IMR-90 (cell line): ENCODE measurements around the gene ATP1A1. TPM values are rescaled to one million over a fixed set of nuclear protein-coding genes. Genes with fewer than 3 reads are reported as not detected.

Experiments used
- ATAC-seq: fragments of 200-7000 bp; cut with Tn5 transposase; 2 replicates; pipeline ENCODE4 v1.9.1; 2020; ENCODE audit warnings: low read depth, mild to moderate bottlenecking, moderate library complexity
- BruUV-seq: library from RNA; stranded (reverse); fragments of 400-500 nt; replicated peaks from 2 replicates; lab custom pipeline; 2021; lab: Mats Ljungman, UMichigan
- CTCF ChIA-PET: fragments of 300-600 bp; formaldehyde crosslinking; extraction: SDS; loops from one replicate; lab custom pipeline; 2021; ENCODE audit warnings: antibody characterized with exemption; lab: Yijun Ruan, JAX
- POLR2A ChIA-PET: fragments of 300-600 bp; sonication (Branson Sonifier 250); formaldehyde crosslinking; loops from one replicate; lab custom pipeline; 2022; ENCODE audit warnings: antibody characterized with exemption; ENCODE audit not compliant: unreplicated experiment; lab: Charles Lee
- DNase-seq: peaks from one replicate; pipeline ENCODE4 v3.0.0; 2013
- H2AFZ ChIP-seq: replicated peaks from 2 replicates; pipeline ENCODE3; 2013; ENCODE audit warnings: low read length, mild to moderate bottlenecking; ENCODE audit not compliant: poor library complexity
- H2AK5ac ChIP-seq: 2 replicates; pipeline ENCODE4 v1.6.1; 2013; ENCODE audit warnings: low read depth, low read length, inconsistent platforms
- H2AK9ac ChIP-seq: replicated peaks from 2 replicates; pipeline ENCODE3; 2013; ENCODE audit warnings: mild to moderate bottlenecking, low read depth, low read length, moderate library complexity; ENCODE audit not compliant: poor library complexity
- H2BK120ac ChIP-seq: 2 replicates; pipeline ENCODE4 v1.6.1; 2013; ENCODE audit warnings: low read depth, low read length, inconsistent platforms
- H2BK15ac ChIP-seq: 3 replicates; pipeline ENCODE4 v1.6.1; 2013; ENCODE audit warnings: low read depth, low read length, inconsistent platforms
- H2BK20ac ChIP-seq: 2 replicates; pipeline ENCODE4 v1.6.1; 2013; ENCODE audit warnings: low read depth, mild to moderate bottlenecking, inconsistent platforms, low read length, moderate library complexity
- H2BK5ac ChIP-seq: 2 replicates; pipeline ENCODE4 v1.6.1; 2013; ENCODE audit warnings: mild to moderate bottlenecking, low read depth, low read length, inconsistent platforms; ENCODE audit not compliant: poor library complexity, severe bottlenecking
- H3K14ac ChIP-seq: replicated peaks from 2 replicates; pipeline ENCODE4 v1.6.1; 2013; ENCODE audit warnings: low read depth, low read length, inconsistent platforms
- H3K18ac ChIP-seq: 2 replicates; pipeline ENCODE4 v1.6.1; 2013; ENCODE audit warnings: low read depth, low read length, control low read depth
- H3K23ac ChIP-seq: 2 replicates; pipeline ENCODE4 v1.6.1; 2013; ENCODE audit warnings: low read depth, low read length, inconsistent platforms
- H3K27ac ChIP-seq: 2 replicates; pipeline ENCODE4 v1.5.1; 2013; ENCODE audit warnings: mild to moderate bottlenecking, control low read depth, low read length; ENCODE audit not compliant: insufficient read depth
- H3K27me3 ChIP-seq: 2 replicates; pipeline ENCODE4 v1.6.1; 2013; ENCODE audit warnings: low read length; ENCODE audit not compliant: control insufficient read depth, insufficient read depth
- H3K36me3 ChIP-seq: 2 replicates; pipeline ENCODE4 v1.6.1; 2013; ENCODE audit warnings: low read length, mixed read lengths; ENCODE audit not compliant: control insufficient read depth, insufficient read depth
- H3K4ac ChIP-seq: 2 replicates; pipeline ENCODE4 v1.6.1; 2013; ENCODE audit warnings: low read depth, low read length, inconsistent platforms
- H3K4me1 ChIP-seq: 2 replicates; pipeline ENCODE4 v1.6.1; 2013; ENCODE audit warnings: low read length, mixed read lengths; ENCODE audit not compliant: control insufficient read depth, insufficient read depth
- H3K4me2 ChIP-seq: 2 replicates; pipeline ENCODE4 v1.6.1; 2013; ENCODE audit warnings: low read depth, mild to moderate bottlenecking, control low read depth, low read length, moderate library complexity
- H3K4me3 ChIP-seq: 2 replicates; pipeline ENCODE4 v1.5.1; 2013; ENCODE audit warnings: low read depth, mild to moderate bottlenecking, control low read depth, low read length, moderate library complexity; ENCODE audit not compliant: insufficient read depth
- H3K56ac ChIP-seq: 2 replicates; pipeline ENCODE4 v1.6.1; 2013; ENCODE audit warnings: low read length, inconsistent platforms; ENCODE audit not compliant: insufficient read depth; ENCODE audit errors: extremely low read depth
- H3K79me1 ChIP-seq, 2 experiments: 2 replicates each; pipeline ENCODE4 v1.6.1; 2013; ENCODE audit warnings: low read length in 2 of 2, inconsistent platforms in 1 of 2, low read depth in 1 of 2
- H3K9ac ChIP-seq: 2 replicates; pipeline ENCODE4 v1.6.1; 2013; ENCODE audit warnings: low read depth, low read length, control low read depth
- H3K9me1 ChIP-seq: 2 replicates; pipeline ENCODE4 v1.6.1; 2013; ENCODE audit warnings: low read length, inconsistent platforms; ENCODE audit not compliant: insufficient read depth
- H3K9me3 ChIP-seq: 2 replicates; pipeline ENCODE4 v1.6.1; 2013; ENCODE audit warnings: low read length; ENCODE audit not compliant: control insufficient read depth, insufficient read depth
- H4K20me1 ChIP-seq: 2 replicates; pipeline ENCODE4 v1.6.1; 2013; ENCODE audit warnings: low read length, inconsistent platforms; ENCODE audit not compliant: insufficient read depth
- H4K5ac ChIP-seq: 2 replicates; pipeline ENCODE4 v1.6.1; 2013; ENCODE audit warnings: mild to moderate bottlenecking, low read depth, low read length, control low read depth
- H4K8ac ChIP-seq, 2 experiments: 2 replicates each; pipeline ENCODE4 v1.6.1; 2013; ENCODE audit warnings: low read depth in 2 of 2, low read length in 2 of 2, control low read depth in 1 of 2, inconsistent platforms in 1 of 2
- H4K91ac ChIP-seq: 2 replicates; pipeline ENCODE4 v1.6.1; 2013; ENCODE audit warnings: low read depth, low read length, inconsistent platforms; ENCODE audit not compliant: insufficient read depth
- CEBPB ChIP-seq: IDR thresholded peaks from 2 replicates; pipeline ENCODE4 v1.6.1; 2012; ENCODE audit warnings: low read depth, low read length, improper control_type of control experiment
- SMC3 ChIP-seq: fragments of 150-350 bp; IDR thresholded peaks from 2 replicates; pipeline ENCODE4 v1.6.1; 2016; ENCODE audit warnings: low read depth, mild to moderate bottlenecking, antibody characterized with exemption, low read length, moderate library complexity
- WGBS, 2 experiments: methylation state at CpG; one replicate each; pipeline versions ENCODE4 v1.1.5 to v1.1.7; 2013; ENCODE audit warnings: missing lambda C conversion rate in 2 of 2; ENCODE audit not compliant: insufficient read length in 1 of 2; ENCODE audit errors: extremely low coverage in 2 of 2; 5-methylcytosine and 5-hydroxymethylcytosine counted together
- dilution Hi-C: fragments of 300-500 bp; cut with HindIII; formaldehyde crosslinking; loops from one replicate; pipeline ENCODE4 v1.14.3; 2018; ENCODE audit warnings: low sequenced_read_pairs; ENCODE audit not compliant: unreplicated experiment
- in situ Hi-C: fragments of 300-500 bp; cut with MboI; formaldehyde crosslinking; loops from 3 replicates; pipeline ENCODE4 v1.14.3; 2019; ENCODE audit warnings: low sequenced_read_pairs, inconsistent platforms, mixed read lengths
- intact Hi-C: fragments of 100-400 bp; cut with micrococcal nuclease; formaldehyde crosslinking; loops from 2 replicates; pipeline ENCODE4 v1.10.0; 2022
- polyA plus RNA-seq, 3 experiments: library from polyadenylated mRNA; depleted of rRNA; stranded (reverse); fragments of >200 nt; gene quantifications; 2 replicates each; pipeline ENCODE4 v1.2.3, GENCODE V29; 2012; ENCODE audit warnings: low replicate concordance in 1 of 3
- total RNA-seq: library from RNA; depleted of rRNA; stranded (reverse); fragments of >200 nt; gene quantifications from 2 replicates; pipeline ENCODE4 v1.2.3, GENCODE V29; 2012

Gene ATP1A1
- total and polyA plus RNA-seq, 2 of the 4 experiments (the other 2 are of a cell fraction), result 116 to 125 TPM

DNA sequence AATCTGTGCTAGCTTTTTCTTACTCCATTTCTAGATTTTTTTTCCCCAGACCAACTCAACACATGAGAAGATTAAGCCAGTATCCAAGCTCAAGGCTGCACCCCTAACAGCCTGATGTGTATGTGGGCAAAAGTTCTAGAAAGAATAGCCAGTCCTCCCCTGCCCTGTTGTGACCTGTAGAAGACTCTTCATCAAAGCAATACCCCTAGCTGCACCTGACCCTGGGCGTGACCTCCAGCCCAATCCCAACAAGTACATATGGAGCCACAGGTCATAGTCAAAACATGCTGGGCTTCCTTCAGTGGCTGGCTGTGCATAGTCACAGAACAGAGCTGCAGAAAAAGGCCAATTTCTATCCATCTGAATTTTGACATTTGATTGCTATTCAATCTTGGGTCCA is 72.5 kb downstream of the ATP1A1 start:
- intact Hi-C loops, result no loop called here
- WGBS, 2 experiments, result 33% methylated on average over 1 of the region's 1 CpG; no CpG with 5 or more reads in 1 of the 2 experiments

More for the DNA sequence above, 72.5 kb downstream of the ATP1A1 start:
- TF ChIP-seq CEBPB, result no peak
- TF ChIP-seq SMC3, result no peak
- dilution Hi-C loops (no loop called here), in situ Hi-C loops (no loop called here)
- H4K5ac ChIP-seq, result no peak overlapping the region
- BruUV-seq, result no TSS peak
- ChIA-PET POLR2A (no interaction called here), CTCF (no interaction called here)
- H3K9me3 ChIP-seq, result no peaks in the 10 kb centered on the region
- no peak overlapping the region for H3K56ac ChIP-seq
- H2BK5ac ChIP-seq, result no peak overlapping the region
- H2BK20ac ChIP-seq, result no peak overlapping the region
- no peak overlapping the region for H3K4me3 ChIP-seq
- no peak overlapping the region for H2AK9ac ChIP-seq
- H3K79me1 ChIP-seq, result no peaks in the 10 kb centered on the region
- H3K27me3 ChIP-seq, result peaks cover 17% of the 10 kb centered on the region
- DNase-seq (no peak), ATAC-seq (no peak)
- H3K4me2 ChIP-seq, result no peak overlapping the region
- no peaks in the 10 kb centered on the region for H3K4me1 ChIP-seq
- no peak overlapping the region for H2BK120ac ChIP-seq
- H3K18ac ChIP-seq, result no peak overlapping the region
- no peaks in the 10 kb centered on the region for H4K20me1 ChIP-seq
- no peak overlapping the region for H3K23ac ChIP-seq
- H4K8ac ChIP-seq, result no peak overlapping the region
- H2AK5ac ChIP-seq, result no peak overlapping the region
- no peak overlapping the region for H2AFZ ChIP-seq
- no peak overlapping the region for H4K91ac ChIP-seq
- no peak overlapping the region for H3K4ac ChIP-seq
- H3K36me3 ChIP-seq, result no peaks in the 10 kb centered on the region
- no peak overlapping the region for H2BK15ac ChIP-seq
- H3K9ac ChIP-seq, result no peak overlapping the region
- no peaks in the 10 kb centered on the region for H3K9me1 ChIP-seq
- H3K27ac ChIP-seq, result no peak overlapping the region
- H3K14ac ChIP-seq, result no peak overlapping the region
